Activated CD8-positive, alpha-beta memory T cell treated with anti-CD3 and anti-CD28 coated beads, Interleukin-2, amount 50 U/mL, for 24 hours (primary cell): Measurements from ENCODE around the gene CBX1.

Experiments
- DNase-seq: peaks from one replicate; pipeline ENCODE4 v3.0.0-alpha.2; 2020; ENCODE audit errors: extremely low read depth

Gene CBX1

GRCh38 chr17:48025904-48026501 lies 75.3 kb downstream of the CBX1 start:
- no peak for DNase-seq

GRCh38 chr17:48025040-48025903 lies 76.0 kb downstream of the CBX1 start:
- DNase-seq = peak; percentile 94

- no peak for DNase-seq
Observed at GRCh38 chr17:48024149-48025039, 76.9 kb downstream of the CBX1 start.

- DNase-seq = no peak
Observed at GRCh38 chr17:48023400-48024148, 77.7 kb downstream of the CBX1 start.

GRCh38 chr17:48022901-48023300 lies 78.4 kb downstream of the CBX1 start:
- DNase-seq = no peak

GRCh38 chr17:48021934-48022333 lies 79.3 kb downstream of the CBX1 start:
- DNase-seq = no peak
